Neutrophil (primary cell): ENCODE data around the gene PTPRG.
"Not testable (repeated sequence)": the region's sequence is repeated elsewhere in the genome, so short reads cannot be mapped to it uniquely, and the experiment has no call there.

Experiments
- H3K27ac ChIP-seq: fragments of 200-600 bp; sonication (generic); 2 replicates; pipeline ENCODE4 v1.5.1; 2016; ENCODE audit warnings: mild to moderate bottlenecking, moderate library complexity
- H3K27me3 ChIP-seq: fragments of 200-600 bp; sonication (generic); 2 replicates; pipeline ENCODE4 v1.6.0; 2016; ENCODE audit warnings: mild to moderate bottlenecking
- H3K36me3 ChIP-seq: fragments of 200-600 bp; sonication (generic); 2 replicates; pipeline ENCODE4 v1.5.1; 2017
- H3K4me1 ChIP-seq, 2 experiments: fragments of 200-600 bp in 1 of 2; sonication (generic) in 1 of 2; 1 replicate in 1 of 2; 2 replicates in 1 of 2; pipeline versions ENCODE4 v1.5.1 to v1.6.1; 2013 to 2016; ENCODE audit warnings: low read depth in 1 of 2, low read length in 1 of 2, mild to moderate bottlenecking in 1 of 2, moderate library complexity in 1 of 2; ENCODE audit not compliant: control insufficient read depth in 1 of 2, insufficient read depth in 1 of 2
- H3K4me3 ChIP-seq, 2 experiments: fragments of 200-600 bp in 1 of 2; sonication (generic) in 1 of 2; 1 replicate in 1 of 2; 2 replicates in 1 of 2; pipeline ENCODE4 v1.5.1; 2013 to 2016; ENCODE audit warnings: low read depth in 1 of 2, low read length in 1 of 2, mild to moderate bottlenecking in 1 of 2, moderate library complexity in 1 of 2
- H3K9me3 ChIP-seq: fragments of 200-600 bp; sonication (generic); 2 replicates; pipeline ENCODE4 v1.5.1; 2016
- TF ChIP-seq, protein P1 (sequence below): fragments of 200-600 bp; sonication (generic); IDR thresholded peaks from 2 replicates; pipeline ENCODE4 v1.5.1; 2016; ENCODE audit warnings: antibody characterized with exemption

Gene PTPRG

GRCh38 chr3:61699622-61700021, 138.3 kb downstream of the PTPRG start:
- Histone ChIP-seq H3K27me3 (no peaks in the 10 kb centered on the region), H3K4me3 (no peak overlapping the region), H3K4me1 (no peaks in the 10 kb centered on the region), H3K36me3 (no peaks in the 10 kb centered on the region), H3K27ac (no peak overlapping the region), H3K9me3 (no peaks in the 10 kb centered on the region)
- TF ChIP-seq, protein P1, sequence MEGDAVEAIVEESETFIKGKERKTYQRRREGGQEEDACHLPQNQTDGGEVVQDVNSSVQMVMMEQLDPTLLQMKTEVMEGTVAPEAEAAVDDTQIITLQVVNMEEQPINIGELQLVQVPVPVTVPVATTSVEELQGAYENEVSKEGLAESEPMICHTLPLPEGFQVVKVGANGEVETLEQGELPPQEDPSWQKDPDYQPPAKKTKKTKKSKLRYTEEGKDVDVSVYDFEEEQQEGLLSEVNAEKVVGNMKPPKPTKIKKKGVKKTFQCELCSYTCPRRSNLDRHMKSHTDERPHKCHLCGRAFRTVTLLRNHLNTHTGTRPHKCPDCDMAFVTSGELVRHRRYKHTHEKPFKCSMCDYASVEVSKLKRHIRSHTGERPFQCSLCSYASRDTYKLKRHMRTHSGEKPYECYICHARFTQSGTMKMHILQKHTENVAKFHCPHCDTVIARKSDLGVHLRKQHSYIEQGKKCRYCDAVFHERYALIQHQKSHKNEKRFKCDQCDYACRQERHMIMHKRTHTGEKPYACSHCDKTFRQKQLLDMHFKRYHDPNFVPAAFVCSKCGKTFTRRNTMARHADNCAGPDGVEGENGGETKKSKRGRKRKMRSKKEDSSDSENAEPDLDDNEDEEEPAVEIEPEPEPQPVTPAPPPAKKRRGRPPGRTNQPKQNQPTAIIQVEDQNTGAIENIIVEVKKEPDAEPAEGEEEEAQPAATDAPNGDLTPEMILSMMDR: no peak

- no peak overlapping the region for H3K27ac ChIP-seq
- H3K4me1 ChIP-seq: no peaks in the 10 kb centered on the region
- H3K27me3 ChIP-seq: no peaks in the 10 kb centered on the region
- H3K36me3 ChIP-seq: no peaks in the 10 kb centered on the region
- no peaks in the 10 kb centered on the region for H3K9me3 ChIP-seq
- no peak overlapping the region for H3K4me3 ChIP-seq
- TF ChIP-seq, protein P1: no peak
Measured at GRCh38 chr3:61701011-61701410, 139.6 kb downstream of the PTPRG start.

DNA sequence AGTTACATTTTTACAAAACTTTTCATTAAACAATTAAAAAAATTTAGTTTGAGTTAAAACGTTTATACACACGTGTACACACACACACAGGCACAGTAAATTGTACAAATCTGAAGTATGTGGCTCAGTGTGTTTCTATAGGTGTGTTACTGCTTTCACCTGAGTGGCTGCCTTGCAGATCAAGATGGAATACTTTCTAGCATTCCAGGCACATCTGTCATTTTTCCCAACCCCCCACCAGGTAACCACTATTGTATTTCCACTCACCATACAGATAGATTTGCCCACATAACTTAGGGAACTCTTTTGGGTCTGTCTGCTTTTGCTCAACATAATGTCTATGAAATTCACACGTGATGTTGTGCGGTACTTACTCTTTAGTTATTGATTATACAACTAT, 141.1 kb downstream of the PTPRG start:
- Histone ChIP-seq H3K9me3 (no peaks in the 10 kb centered on the region), H3K27ac (no peak overlapping the region), H3K36me3 (no peaks in the 10 kb centered on the region), H3K27me3 (no peaks in the 10 kb centered on the region), H3K4me1 (no peaks in the 10 kb centered on the region), H3K4me3 (no peak overlapping the region)
- TF ChIP-seq, protein P1: no peak

- Histone ChIP-seq H3K4me1 (no peaks in the 10 kb centered on the region), H3K27me3 (no peaks in the 10 kb centered on the region), H3K4me3 (no peak overlapping the region), H3K36me3 (no peaks in the 10 kb centered on the region), H3K9me3 (no peaks in the 10 kb centered on the region), H3K27ac (no peak overlapping the region)
- TF ChIP-seq, protein P1: no peak
Measured at GRCh38 chr3:61704807-61705206, 143.4 kb downstream of the PTPRG start.

- H3K4me1 ChIP-seq: no peaks in the 10 kb centered on the region
- TF ChIP-seq, protein P1: no peak
- H3K27me3 ChIP-seq: no peaks in the 10 kb centered on the region
- H3K36me3 ChIP-seq: no peaks in the 10 kb centered on the region
- no peak overlapping the region for H3K4me3 ChIP-seq
- no peak overlapping the region for H3K27ac ChIP-seq
- H3K9me3 ChIP-seq: no peaks in the 10 kb centered on the region
Measured at GRCh38 chr3:61707492-61707891, 146.1 kb downstream of the PTPRG start.

DNA sequence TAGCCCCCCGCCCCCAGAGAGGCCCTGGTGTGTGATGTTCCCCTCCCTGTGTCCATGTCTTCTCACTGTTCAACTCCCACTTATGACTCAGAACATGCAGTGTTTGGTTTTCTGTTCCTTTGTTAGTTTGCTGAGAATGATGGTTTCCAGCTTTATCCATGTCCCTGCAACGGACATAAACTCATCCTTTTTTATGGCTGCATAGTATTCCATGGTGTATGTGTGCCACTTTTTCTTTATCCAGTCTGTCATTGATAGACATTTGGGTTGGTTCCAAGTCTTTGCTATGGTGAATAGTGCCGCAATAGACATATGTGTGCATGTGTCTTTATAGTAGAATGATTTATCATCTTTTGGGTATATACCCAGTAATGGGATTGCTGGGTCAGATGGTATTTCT, 149.5 kb downstream of the PTPRG start:
- not testable (repeated sequence) for H3K27me3 ChIP-seq, H3K4me3 ChIP-seq, H3K9me3 ChIP-seq, H3K4me1 ChIP-seq, H3K27ac ChIP-seq, H3K36me3 ChIP-seq
